NCI-H2171 treated with DMSO at 0.1 percent for 48 hours (cell line): ENCODE results near the gene SMAP1.
"Not testable (repeated sequence)": the region's sequence is repeated elsewhere in the genome, so short reads cannot be mapped to it uniquely, and the experiment has no call there.

ENCODE experiments used
- DNase-seq: peaks from one replicate; lab custom pipeline; 2025; lab: John Stamatoyannopoulos, UW

Gene SMAP1

DNA sequence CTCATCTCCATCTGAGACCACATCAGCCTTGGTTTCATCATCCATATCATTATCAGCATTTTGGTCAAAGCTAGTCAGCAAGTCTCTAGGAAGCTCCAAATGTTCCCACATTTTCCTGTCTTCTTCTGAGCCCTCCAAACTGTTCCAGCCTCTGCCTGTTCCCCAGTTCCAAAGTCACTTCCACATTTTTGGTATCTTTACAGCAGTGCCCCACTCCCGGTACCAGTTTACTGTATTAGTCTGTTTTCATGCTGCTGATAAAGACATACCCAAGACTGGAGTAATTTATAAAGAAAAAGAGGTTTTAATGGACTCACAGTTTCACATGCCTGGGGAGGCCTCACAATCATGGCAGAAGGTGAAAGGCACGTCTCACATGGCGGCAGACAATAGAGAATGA is 74.8 kb downstream of the SMAP1 start:
- DNase-seq = not testable (repeated sequence)

DNA sequence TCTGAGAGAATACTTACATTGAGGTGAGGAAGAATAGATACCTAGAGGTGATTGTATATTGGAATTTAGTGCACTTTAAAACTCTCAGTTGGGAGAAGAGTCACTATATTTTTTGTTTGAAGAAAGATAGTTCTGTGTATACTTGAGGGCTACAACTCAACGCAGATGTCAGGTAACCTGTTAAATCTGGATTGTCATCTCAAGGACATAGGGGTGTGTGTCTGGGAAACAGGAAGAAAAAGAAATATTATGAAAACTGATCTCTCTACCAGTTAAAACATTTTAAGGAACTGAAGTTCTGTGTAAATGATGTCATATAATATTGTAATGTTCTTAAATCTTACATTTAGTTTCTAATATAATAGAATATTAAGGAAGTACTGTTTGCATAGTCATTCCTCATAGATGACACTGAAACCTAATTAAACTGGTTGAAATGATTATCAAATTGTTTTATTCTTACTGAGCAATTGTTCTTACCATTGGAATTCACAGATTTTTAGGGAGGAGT is 86.2 kb downstream of the SMAP1 start:
- no peak for DNase-seq

DNA sequence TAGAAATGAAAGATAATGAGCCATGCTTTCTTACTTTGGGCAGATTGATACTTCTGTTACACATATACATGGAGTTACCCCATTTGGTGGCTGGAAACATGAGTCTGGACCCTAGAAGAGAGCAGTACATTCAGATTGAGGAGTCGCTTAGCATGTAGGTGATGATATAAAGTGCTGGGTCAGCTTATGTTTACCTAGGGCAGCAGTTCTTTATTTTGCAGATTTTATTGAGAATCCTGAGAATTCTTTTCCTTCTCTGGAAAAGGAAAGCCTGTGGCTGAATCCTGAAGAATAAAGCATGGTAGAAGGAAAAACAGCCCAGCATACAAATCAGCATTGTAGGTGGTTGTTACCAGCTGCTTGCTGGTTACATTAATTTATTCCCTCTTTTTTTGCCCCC is 91.2 kb downstream of the SMAP1 start:
- DNase-seq = no peak

DNA sequence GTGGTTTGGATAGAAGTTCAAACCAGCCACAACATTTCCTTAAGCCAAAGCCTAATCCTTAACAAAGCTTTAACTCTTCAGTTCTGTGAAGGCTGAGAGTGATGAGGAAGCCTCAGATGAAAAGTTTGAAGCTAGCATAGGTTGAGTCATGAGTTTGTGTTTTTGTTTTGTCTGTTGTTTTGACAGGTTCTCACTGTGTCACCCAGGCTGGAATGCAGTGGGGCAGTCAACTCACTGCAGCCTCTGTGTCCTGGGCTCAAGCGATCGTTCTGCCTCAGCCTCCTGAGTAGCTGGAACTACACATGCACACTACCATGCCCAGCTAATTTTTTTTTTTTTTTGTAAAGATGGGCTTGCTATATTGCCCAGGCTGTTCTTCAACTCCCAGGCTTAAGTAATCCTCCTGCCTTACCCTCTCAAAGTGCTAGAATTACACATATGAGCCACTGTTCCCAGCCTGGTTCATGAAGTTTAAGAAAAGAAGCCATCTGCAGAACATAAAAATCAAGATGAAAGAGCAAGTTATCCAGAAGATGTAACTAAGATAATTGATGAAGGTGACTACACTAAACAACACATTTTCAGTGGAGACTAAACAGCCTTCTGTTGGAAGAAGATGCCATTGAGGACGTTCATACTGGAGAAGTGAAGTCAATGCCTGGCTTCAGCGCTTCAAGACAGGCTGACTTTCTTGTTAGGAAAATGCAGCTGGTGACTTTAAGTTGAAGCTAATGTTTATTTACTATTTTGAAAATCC is 96.2 kb downstream of the SMAP1 start:
- peak; percentile 82 for DNase-seq

DNA sequence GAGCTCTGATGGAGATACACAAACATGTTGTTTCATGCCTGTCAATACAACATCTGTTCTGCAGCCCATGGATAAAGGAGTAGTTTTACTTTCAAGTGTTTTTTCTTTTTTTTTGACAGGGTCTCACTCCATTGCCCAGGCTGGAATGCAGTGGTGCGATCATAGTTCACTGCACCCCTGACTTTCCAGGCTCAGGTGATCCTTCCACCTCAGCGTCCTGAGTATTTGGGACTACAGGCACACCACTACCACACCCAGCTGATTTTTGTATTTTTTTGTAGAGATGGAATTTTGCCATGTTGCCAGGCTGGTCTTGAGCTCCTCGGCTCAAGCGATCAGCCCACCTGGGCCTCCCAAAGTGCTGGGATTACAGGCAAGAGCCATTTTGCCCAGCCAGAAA is 97.0 kb downstream of the SMAP1 start:
- DNase-seq = peak; percentile 97

DNA sequence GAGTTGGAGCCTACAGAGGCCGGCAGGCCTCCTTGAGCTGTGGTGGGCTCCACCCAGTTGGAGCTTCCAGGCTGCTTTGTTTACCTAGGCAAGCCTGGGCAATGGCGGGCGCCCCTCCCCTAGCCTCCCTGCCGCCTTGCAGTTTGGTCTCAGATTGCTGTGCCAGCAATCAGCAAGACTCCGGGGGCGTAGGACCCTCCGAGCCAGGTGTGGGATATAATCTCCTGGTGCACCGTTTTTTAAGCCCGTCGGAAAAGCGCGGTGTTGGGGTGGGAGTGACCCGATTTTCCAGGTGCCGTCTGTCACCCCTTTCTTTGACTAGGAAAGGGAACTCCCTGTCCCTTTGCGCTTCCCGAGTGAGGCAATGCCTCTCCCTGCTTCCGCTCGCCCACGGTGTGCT is 103.7 kb downstream of the SMAP1 start:
- peak; percentile 32 for DNase-seq

DNA sequence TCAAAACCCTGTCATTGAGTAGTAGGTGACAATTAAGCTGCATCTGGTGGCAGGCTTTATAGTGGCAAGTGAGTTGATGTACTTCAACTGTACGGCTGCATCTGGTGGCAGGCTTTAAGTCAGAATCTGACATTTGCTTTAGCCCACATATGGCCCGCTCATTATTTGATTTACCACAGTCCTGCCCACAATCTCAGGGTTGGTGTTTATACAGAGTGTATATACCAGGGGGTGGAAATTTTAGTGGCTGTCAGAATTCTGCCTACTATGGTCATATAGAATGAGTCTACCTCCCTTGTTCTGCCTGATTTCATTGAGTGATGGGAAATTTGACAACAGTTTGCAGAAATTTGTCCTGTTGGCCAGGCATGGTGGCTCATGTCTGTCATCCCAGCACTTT is 112.3 kb downstream of the SMAP1 start:
- no peak for DNase-seq

DNA sequence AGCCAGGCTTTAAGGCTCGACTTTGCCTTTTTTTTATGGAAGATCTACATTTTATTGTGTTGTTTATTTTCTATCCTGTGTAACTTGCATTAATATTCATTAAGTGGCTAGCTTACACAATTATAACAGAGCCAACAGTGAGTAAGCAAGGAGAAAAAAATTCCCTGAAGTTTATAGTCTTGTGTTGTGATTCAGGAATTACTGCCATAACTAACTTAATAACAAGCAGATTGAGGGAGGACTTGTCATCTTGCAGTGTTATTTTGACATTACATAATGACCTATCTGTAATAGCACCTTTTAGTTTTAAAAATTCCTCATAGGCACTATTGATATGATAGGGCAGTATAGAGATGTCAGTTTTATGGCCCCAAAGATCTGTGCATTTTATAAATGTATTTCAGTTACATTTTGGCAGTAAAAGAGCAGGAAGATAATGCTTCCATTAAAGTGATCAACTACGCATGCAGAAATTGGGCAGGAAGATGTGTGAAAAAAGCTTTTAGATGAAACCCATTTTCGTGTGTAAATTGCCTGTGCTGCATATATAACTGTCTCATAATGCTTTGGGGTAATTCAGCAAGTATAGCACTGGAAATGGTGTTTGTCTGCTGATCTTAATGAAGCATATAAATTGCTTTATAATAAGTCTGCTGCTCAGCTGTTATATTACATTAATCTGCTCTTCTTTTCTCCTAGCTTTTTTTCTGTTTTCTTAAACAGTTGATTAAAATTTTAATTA is 123.0 kb downstream of the SMAP1 start:
- no peak for DNase-seq

DNA sequence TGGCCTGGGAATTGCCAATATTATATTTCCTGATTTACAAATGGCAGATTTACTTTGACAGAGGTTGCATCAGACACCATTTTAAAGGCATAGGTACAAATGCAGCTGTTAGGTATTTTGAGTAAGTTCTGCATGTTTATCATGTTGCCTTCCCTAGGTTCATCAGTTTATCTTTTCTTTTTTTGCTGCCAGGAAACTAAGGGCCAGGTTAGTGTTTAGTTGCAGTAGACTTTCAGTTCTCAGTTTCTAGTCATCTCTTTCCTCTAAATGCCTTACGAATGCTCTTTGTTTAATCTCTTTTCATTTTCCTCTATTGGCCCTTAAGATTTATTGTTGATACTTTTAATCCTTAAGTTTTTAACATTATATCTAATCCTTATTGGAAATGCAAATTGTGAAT is 129.9 kb downstream of the SMAP1 start:
- no peak for DNase-seq

DNA sequence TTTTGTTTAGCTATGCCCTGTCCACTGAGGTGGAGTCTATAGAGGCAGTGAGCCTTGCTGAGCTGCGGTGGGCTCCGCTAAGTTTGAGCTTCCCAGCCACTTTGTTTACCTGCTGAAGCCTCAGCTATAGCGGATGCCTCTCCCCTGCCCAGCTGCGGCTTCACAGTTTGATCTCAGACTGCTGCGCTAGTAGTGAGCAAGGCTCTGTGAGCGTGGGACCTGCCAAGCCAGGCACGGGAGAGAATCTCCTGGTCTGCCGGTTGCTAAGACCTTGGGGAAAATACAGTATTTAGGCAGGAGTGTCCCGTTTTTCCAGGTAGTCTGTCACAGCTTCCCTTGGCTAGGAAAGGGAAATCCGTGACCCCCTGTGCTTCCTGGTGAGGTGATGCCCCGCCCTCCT is 138.4 kb downstream of the SMAP1 start:
- DNase-seq = no peak

DNA sequence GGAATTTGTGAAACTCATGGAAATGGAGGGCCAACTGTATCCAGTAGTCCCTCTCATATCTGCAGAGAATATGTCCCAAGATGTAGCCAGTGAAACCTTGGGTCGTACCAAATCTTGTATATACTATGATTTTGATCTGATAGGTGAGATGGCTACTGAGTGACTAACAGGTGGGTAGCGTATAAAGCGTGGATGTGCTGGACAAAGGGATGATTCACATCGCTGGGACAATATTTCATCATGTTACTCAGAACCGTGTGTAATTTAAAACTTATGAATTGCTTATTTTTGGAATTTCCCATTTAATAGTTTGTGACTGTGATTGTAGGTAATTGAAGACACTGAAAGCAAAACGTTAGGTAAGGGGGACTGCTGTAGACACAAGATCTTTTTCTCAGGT is 144.1 kb downstream of the SMAP1 start:
- DNase-seq = no peak

DNA sequence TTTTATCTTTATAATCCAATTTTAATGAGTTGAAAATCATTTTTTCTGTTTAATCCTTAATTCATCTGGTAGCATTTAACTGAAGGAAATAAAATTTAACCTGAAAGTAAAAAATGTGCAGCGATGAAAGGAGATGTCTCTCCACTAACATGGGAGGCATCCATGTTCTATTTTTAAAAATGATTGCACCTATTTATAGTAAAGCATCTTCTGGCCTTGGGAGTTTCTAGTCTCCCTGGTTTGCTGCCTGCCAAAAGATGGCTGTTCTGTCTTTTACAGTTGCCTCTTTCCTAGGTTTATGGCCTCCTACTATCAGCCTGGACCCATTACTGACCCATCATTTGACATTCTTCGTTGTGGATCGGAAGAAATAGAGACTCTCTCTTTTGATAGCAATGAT is 146.2 kb downstream of the SMAP1 start:
- no peak for DNase-seq

DNA sequence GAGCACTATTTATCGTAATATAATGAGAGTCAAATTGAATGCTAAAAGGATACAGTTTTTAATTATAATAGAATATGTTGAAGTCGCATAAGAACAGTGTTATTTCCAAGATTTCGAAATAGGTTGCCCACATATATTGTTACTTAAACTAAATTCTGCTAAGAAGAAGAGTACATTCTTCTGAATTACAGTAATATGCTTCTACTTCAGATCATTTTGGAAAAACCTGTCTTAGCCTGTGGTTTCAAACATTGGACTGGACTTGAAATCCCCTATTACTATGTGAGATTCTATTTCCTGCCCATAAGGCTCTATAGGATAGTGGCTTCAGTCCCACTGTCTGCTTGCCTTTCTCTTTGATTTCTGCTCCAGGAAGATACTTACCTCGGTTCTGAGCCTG is 152.0 kb downstream of the SMAP1 start:
- no peak for DNase-seq

DNA sequence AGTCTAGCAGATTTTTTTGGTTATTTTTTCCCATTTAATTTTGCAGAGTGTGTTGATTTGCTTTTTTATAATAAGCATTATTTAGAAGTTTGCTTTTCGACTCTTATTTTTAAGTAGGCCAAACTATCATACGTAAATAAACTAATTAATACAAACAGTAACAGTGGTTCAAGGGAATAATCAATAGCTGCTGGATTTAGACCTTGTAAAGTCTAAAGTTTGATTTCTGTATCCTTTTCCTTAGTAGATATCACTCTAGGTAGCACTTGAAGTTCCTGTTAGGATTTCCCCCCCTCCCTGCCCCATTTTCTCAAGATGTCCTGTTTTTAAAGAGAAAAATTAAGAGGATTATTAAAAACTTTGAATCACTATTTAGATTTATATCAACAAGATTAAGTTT is 153.1 kb downstream of the SMAP1 start:
- no peak for DNase-seq

DNA sequence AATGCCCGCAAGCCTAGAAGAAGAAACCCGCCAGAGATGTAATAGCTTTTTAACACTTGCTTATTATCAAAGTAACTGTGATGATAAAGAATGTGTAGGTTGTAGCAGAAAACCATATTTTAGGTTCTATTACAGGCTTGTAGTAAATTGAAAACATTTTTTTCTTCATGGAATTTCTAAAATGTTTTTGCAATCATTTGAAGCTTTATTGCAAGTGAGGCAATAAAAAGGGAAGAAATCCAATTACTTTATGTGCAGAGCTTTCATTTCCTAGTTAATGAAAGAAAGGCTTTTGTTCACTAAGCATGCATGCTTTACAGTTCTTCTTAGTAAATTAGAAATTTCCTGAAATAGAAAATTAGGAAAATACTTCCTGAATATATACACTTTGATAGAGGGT is 154.1 kb downstream of the SMAP1 start:
- DNase-seq = no peak

DNA sequence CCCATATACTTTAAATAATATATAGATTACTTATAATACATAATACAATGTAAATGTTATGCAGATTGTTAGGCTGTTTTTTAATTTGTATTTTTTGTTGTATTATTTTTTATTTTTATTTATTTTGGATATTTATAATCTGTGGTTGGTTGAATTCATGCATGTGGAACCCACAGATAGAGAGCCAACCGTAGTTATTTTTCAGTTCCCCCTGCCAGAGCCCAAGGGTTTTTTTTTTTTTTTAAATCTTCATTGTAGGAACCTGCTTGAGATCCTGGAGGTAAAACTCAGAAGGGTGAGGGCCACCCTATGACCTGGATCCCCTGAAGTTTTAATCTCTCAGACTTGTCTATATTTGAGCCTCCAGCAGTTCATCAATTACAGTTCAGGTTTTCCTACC is 156.0 kb downstream of the SMAP1 start:
- DNase-seq = no peak

DNA sequence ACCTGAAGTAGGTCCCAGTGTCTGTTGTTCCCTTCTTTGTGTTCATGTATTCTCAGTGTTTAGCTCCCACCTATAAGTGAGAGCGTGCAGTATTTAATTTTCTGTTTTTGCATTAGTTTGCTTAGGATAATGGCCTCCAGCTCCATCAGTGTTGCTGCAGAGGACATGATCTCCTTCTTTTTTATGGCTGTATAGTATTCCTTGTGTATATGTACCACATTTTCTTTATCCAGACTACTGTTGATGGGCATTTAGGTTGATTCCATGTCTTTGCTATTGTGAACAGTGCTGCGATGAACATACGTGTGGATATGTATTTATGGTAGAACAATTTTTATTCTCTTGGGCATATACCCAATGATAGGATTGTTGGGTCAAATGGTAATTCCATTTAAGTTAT is 163.7 kb downstream of the SMAP1 start:
- no peak for DNase-seq

DNA sequence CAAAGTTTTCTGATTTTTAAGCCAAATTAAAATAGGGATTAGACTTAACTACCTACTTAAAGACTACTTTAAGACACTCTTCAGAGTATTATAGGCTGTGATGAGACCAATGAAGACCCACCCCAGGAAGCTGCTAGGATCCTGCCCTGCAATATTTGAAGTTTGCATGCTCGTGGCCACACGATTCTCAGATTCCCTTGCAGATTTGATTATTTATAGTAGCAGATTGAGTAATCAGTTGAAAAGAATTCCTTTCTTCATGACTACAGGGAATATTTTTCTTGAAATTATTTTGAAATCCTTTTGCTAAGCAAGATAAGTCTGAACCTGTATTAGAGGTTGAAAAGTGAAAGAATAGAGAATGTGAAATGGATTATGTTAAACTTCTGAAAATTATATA is 166.8 kb downstream of the SMAP1 start:
- no peak for DNase-seq

DNA sequence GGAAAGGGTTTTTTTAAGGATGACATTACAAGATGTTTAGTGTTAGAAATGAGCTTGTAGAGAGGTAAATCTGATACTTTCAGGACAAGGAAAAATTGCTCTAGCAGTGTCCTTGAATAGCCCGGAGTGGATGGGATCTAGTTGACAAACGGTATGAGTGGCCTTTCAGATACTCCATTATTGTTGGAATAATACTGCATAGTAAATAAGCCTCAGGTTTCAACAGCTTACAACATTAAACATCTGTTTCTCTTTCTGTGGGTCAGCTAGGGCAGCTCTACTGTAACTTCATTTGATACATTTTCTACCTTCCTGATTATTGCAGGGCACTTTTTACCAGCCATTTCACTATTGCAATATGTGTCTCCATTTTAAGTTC is 171.2 kb downstream of the SMAP1 start:
- no peak for DNase-seq

DNA sequence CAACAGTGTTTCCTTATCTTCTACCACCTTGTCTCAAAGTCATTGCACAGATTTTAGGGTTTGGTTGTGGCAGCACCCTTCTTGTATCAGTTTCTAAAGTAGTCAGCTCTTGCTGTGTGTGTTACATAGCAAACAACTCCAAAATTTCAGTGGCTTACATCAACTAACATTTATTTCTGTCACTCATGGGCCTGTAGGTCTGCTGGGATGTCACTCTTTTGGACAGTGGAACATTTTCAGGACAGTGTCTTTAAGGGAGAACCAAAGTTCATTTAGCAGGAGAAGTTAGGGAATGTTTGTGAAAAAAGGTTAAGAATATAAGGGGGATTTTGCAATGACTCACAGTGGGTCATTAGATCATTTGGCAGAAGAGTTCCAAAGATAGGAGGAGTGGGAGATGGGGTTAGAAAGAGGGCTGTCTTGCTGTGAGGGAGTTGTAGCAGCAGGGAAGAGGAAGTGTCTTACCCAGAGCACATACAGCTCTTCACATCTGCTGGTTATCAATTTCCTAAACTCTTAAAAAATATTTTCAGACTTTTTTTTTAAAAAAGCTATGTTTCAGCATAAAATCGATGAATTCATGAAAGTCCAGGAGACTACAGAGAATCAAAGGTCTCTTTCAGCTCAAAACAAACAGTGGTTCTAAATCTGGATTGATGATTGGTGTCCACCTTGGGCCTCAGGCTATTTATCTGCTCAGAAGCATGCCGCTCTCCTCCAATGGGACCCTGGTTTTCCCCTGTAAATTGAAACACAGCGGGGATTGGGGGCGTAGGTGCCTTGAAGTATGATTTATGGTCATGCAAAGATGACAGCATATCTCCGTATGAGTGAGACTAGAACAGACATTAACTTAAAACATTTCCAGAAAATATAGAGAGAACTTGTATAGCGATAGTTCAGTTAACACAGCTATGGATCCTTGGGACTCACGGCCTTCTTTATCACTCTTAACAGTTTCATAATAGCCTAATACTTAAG is 171.9 kb downstream of the SMAP1 start:
- no peak for DNase-seq

DNA sequence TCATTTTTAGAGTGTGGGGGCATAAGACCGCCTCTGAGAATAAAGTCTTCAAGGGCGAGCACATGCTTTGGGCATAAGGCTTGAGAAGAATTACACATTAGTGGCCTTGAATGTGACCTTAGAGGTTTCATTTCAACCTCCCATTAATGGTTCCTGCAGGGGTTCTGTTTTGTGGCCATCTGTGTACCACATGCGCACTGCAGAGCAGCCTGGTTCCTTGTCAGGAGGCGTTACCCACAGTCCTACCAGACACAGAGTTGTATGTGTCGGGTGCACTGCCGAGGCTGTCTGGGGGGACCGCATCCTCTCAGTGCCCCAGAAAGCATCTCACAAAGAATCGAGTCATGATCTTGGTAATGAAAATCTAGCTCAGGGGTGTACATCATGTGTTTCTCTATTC is 173.4 kb downstream of the SMAP1 start:
- DNase-seq = no peak

DNA sequence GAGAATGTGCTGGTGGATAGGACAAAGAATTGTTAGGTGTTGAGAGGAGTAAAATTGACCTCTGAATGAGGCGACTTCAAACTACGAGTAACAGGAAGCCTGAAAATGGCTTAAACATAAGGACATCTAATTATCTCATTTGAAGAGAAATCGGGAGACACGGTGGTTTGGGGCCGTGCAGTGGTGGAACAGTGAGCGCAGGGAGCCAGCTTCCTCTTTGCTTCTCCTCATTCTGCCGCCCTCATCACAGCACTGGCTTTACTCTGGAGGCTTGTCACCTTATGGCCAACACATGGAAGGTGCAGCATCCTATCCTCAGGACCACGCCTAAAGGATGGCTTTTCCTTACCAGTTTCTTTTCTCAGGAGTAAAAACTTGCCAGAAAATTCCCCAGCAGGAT is 174.9 kb downstream of the SMAP1 start:
- DNase-seq = no peak
